ENCODE results near the gene CCDC102B.
"Not testable (repeated sequence)": the region's sequence is repeated elsewhere in the genome, so short reads cannot be mapped to it uniquely, and the experiment has no call there.

Gene CCDC102B

DNA sequence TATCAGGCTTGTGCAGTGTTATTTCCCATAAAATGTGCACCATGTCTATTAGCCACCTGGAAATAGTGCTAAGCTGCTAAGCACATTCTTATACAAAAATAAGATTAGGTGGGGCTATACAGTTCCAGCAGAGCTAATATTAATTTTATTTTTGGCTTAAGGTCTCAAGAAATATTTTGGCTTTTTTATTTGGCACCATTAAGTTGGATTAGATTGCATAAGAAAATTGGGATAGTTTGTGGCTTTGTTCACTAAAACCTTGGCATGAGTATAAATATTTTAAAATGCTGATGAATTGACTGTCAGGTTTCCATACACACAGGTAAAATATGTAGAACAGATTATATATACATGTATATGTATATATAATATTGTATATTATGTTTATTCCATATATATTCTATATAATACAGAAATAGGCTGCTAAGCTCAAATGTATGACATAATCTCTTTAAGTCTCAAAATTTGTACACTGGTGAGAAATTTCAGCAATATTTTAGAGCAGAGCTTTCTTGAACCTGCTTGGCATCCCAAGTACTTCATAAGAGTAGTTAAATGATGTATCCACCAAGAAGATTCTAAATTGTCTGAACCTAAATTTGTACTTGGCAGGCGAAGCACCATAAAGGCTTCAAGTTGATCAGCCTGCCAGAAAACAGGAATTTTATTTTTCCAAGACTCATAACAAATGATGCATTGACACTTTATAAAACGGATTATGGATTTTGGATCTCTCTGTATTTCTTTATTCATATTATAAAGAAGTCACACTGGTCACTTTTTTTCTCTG, 32.6 kb downstream of the CCDC102B start:
- no peak for DNase-seq

DNA sequence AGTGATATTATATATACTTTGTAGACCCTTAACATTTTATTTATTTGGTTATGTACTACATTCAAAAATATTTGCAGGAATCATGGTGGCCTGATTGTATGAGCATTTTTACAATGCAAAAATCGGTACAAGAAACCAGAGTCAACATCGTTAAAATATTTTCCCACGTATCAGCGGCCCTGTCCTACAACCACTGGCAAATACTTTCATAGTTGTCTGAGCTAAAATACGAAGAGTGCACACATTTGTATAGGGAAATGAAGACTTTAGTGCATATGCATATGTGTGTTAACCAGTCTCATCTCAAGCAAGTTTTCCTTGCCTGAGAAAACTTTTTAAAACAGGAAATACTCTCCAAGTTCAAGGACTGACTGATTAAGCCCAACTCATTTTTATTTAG, 35.9 kb downstream of the CCDC102B start:
- no peak for DNase-seq

DNA sequence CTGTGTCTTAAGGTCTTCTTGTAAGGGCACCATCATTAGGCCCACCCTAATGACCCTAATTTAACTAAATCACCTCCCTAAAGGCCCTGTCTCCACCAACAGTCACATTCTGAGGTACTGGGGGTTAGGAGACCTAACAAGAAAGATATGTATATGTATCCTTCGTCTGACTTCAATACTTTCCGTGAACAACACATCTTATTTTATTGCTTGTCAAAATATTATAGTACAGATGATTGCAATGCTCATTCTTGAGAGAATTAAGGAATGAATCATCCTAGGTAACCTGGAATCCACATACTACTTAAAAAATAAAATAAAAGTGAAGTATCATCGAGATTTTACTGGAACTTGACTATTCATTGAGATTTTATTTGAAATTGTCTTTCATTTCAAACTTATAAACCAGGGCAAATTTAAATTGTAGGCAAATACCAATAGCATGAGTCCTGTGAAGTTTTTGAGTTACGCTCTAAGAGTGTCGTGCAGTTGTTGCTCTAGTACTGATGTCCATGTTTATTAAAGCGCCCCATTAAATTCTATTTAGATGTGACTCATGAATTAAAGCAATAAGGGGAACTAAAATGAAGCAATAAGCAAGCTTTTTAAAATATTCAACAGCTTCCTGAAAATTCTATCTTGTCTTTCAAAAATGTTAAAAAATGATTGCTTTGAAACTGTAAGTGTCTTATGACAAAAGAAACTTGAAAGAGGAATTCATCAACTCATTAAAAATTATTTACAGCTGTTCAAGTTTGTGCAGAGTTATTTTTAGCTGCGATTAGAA, 40.0 kb downstream of the CCDC102B start:
- DNase-seq, result peak; percentile 76

DNA sequence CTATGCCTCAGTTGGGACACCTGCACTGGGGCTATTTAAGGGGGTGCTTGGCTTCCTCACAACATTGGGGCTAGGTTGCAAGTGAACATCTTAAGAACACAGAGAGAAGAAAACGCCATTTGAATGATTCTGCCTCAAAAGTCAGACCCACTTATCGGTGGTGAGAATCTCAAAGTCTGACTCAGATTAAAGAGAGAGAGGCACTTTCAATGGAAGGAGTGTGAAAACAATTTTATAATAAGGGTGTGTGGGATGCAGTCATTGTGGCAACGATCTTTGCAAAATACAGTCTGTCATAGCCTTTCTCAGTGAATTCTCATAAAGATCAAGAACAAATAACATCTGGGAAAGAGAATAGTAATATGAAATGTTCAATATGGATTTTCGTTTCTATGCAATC, 41.8 kb downstream of the CCDC102B start:
- peak; percentile 26 for DNase-seq

DNA sequence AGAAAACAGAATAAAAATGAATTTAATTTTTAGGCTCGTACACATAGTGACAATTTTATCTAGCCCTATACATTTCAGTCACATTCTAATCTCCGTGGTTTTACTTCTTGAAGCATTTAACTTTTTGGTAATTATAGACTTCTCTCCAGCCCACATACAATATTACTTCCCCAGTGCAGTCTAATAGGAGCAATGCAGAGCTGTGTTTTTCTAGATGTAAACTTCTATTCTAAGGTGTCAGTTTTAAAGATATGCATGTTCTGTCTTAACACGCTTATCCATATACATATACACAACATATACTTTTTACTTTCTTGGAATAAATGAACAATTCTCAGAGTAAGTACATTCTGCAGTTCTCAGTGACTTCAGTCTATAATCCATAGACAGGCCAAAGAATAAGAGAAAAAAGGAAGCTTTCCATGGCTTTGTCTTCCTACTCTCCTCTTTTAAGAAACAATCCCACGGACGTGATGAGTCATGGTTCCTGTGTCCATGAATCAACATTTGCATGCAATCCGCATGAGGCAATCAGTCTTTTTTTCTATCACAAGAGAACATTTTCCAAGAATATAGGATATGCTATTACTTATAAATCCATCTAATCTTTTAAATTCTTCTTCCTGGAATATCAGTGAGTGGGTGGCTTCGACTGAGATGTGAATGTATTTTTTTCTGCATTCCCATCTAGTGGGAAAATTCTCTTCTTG, 42.8 kb downstream of the CCDC102B start:
- DNase-seq, result peak; percentile 95

DNA sequence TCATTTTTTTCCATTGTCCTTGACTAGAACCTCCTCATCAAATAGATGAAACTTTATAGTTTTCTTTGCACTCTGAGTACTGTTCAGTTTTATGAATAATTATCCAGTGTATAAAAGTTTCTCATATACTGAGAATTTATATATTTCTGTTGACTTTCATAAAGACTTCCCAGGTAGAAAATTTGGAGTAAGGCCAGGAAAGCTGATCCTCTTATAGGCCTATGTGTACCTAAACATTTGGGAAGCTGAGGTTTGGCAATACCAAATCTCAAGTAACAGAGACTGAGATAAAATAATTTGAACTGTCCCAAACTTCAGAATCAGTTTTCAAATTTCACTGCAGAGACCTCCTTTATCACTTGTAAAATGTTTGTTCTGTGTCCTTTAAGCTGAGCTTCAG, 43.4 kb downstream of the CCDC102B start:
- peak; percentile 4 for DNase-seq

DNA sequence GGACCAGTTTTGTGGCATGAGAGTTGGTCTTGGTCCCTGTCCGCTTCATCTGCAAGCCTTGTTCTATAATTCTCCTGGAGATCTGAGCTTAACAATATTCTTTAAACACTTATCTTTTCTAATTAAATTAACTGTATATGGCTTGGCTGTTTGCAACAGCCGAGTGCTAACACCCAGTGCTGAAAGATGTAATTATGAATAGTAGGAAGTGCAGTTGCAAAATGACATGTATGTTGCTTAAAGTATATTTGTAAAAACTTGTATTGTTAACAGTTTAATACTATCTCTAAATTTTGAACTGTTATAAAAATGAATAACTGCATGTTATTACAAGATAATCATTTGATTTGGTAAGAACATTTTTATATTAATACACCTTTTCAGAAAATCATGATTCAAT, 45.1 kb downstream of the CCDC102B start:
- peak; percentile 44 for DNase-seq

DNA sequence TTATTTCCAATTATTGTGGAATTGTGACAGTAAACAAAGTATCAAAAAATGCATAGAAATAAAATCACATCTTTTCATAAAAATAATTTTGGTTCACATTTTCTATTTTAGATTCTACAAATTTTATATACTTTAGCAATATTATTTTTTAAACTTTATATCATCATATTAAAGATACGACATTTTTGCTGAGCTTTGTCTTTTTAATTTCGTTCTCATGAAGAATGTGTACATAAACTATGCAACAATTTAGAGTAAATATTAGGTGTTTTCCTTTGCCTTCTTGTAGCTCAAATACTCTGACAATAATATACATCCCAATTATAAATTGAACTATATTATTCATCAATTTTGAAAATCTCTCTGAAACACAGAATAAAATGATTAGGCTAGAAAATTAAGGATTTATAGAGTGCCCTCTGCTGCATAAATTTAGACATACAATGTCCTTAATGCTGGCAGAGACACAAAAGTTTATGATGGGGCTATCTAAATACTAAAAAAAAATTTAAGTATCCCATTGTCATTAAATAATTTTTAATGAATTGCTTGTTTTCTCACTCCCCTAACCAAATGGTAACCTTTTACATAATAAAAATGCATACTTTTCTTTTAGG, 45.7 kb downstream of the CCDC102B start:
- DNase-seq, result peak; percentile 16

DNA sequence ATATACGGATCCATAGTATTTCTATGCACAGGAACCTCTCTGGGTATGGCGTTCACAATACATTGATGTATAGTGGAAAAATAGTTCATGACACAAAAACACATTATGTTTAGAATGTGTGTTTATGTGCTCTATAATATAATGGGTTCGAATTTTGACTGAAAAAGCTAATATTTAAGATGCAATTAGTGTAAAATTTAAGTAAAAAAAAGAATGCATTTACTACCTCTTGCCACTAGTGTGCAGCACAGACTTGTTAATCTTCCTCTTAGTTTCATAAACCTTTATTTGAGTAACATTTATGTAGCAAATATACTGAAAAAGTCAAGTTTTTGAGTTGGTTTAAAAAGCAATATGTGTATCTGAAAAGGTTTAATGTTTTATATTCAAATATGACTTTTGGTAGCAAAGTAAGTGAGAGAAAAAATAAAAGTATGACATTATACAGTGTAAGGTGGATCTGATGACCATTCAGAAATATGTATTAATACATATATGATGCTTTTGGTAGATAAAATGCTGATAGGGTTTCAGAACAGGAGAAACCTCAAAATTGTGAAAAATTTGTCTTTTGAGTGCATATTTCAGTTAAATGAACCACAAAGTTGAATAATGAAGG, 49.4 kb downstream of the CCDC102B start:
- DNase-seq, result peak; percentile 53

DNA sequence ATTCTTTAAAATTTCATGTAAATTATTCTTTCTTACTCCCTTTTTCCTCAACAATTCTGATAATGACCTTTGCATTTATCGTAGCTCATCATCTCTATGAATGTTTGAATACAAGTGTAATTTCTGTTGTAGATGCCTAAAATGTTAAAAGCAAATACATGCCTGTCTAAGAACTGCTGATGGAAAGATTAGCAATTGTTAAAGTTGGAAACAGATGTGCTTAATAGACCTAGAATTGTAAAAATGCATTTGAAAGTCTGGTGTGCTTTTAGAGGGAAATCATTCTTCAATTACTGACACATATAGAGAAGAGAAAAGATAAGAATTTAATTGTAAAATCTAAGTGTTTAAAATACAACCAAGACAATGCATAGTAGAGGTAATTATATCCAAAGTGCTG, 50.4 kb downstream of the CCDC102B start:
- no peak for DNase-seq

DNA sequence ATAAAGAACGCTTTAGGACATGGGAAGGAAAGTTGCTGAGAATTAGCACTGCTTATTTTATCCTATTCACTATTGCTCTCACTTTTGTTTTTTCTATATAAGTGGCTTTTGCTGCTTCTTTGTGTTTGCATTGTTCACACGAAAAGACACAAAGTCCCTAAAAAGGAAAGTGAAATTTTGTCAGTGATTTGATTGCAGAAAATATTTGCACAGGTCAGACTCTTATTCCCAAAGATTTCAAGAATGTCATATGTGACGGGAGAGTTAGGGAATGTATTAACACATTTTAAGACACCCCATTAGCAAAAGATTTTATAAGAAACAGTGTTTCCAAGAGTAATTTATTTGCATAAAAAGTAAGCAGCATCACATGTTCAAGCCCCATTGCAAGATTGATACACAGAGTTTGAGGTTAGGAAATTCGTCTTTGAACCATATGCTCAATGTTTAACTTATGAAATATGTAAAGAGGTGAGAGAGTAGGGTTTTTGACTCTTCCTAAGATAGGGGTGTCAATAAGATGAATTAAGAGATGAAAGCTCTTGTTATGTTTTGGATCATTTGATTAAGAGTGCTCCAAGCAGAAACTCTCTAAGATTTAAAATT, 57.0 kb downstream of the CCDC102B start:
- DNase-seq, result peak; percentile 20

DNA sequence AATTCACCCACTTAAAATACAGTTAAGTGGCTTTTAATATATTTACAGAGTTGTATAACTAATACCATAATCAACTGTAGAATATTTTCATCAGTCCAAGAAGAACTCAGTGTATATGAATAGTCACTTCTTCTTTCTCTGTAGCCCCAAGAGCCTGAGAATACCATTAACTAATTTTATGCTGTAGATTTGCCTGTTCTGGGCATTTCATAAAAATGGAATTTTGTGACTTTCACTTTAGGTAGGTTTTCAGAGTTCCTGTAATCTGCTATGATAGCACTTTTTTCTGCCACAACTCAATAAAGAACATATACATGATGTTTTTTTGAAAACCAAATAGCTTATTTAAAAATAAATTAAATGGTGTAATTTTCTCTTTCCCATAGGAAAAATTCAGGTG, 57.6 kb downstream of the CCDC102B start:
- DNase-seq, result peak; percentile 84

DNA sequence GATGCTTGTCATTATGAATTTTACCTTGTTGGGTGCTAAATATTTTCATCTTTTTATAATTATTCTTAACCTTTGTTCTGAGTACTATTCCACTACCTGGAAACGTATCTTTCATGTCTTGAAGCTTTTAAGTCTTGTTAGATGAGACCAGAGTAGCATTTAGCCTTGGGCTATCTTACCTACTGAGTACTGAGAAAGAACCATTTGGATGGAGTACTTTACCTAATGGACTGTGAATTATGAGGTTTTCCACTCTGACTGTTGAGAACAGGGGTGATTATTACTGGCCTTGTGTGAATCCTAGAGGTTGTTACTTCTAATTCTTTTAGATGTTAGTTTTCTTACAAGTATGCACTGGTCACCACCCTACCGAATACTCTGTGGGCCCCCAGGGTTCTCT, 63.5 kb downstream of the CCDC102B start:
- no peak for DNase-seq

DNA sequence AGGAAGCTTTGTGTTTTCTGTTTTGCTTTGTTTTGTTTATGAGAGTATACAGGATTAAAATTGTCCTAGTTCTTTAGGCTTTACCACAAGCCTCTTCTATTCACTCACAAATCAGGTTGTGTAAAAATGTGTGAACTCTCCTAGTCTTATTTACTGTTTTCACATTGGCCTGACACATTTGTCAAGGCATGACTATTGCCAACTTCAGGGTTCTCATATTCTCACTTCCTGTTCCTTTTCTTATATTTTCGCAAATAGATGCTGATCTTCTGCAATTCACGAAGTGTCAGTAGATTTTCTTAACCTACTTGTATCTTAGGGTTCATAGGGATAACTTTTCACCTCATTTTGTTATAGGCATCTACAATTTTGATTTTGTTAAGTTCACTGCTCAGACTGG, 67.1 kb downstream of the CCDC102B start:
- DNase-seq, result peak; percentile 79

DNA sequence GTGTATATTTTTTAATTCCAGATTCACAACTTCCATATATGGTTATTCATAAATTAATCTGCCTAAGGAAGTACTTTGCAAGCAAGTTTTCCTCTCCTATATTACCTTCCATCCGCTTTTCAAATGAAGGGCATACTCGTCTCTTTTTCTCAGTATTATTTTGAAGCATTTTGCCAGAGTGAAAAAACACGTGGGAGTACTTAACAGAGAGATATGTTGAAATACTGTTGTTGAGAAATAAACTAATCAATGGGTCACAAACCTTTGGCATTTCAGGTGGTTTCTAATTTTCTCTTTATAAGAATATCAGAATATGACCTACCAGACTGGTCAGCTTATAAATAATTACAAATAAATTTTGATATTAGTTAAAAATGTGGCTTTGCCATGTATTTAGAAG, 67.6 kb downstream of the CCDC102B start:
- DNase-seq, result no peak

DNA sequence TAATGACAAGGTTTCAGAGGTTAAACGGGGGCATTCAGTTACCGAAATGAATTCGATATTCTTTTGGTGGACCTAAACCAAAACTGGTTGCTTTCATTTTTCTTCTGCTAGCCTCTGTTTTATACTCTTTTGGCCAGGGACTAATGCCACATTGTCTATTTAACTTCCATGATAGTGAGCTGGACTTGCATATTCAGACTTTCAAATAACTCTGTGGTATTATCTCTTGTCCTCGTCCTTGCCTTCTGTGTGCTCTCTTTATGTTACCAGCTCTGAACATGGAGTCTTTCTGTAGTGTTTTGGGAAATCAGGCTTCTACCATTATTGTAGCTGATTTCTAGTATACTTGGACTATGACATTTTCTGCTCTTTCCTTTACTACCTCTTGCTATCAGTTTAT, 75.1 kb downstream of the CCDC102B start:
- DNase-seq, result no peak

DNA sequence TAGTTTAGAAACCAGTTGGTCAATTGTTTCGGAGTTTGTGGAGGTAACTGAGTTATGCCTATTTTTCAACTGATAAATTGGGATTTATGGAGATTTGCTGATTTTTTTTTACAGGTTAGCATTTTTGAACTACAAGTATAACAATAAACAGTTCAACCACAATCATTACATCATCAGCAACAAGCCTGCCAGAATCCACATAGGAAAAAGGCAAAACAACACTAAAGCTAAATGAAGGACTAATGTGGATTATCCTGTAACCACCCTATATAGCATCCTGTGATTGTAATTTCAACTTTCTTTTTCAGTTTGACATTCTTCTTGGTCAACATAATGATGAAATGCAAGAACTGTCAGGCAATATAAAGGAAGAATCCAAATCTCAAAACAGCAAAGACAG, 76.5 kb downstream of the CCDC102B start:
- DNase-seq, result no peak

DNA sequence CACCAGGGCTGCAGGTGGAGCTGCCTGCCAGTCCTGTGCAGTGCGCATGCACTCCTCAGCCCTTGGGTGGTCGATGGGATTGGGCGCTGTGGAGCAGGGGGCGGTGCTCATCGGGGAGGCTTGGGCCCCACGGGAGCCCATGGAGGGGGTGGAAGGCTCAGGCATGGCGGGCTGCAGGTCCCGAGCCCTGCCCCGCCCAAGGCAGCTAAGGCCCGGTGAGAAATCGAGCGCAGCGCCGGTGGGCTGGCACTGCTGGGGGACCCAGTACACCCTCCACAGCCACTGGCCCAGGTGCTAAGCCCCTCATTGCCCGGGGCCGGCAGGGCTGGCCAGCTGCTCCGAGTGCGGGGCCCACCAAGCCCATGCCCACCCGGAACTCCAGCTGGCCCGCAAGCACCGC, 82.1 kb downstream of the CCDC102B start:
- DNase-seq, result not testable (repeated sequence)

DNA sequence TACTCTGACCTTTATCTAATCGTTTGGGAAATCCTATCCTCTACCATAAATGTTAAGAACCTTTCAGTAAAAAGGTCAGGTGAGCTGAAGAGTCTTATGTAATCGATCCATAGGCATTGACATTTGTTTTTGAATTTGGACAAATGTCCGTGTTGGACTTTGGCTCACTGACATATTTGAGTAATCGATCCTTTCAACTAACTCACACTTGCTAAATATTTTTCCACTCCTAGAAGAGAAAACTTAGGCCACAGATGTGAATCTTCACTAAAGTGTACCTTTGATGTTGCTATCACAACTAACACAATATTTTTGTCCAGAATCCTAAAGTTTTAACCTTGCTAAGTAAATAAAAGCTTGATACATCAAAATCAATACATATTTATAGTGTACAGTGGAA, 89.5 kb downstream of the CCDC102B start:
- DNase-seq, result no peak

DNA sequence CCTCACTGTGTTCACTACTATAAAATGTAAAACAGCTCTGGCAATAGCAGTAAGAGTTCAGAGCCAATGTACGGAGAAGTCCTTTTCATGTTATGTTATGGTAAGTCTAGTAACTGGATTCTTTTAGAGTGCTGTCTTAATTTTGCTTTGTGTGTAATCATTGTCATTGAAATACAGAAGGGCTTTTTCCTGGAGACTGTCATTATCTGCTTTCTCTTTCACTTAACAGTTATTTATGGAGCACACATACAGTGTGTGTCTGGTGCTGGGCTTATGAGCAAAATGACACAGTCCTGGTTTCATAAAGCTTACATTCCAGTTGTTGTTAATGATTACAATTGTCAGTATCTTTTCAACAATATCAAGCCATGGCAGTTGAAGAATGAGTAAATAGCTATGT, 95.5 kb downstream of the CCDC102B start:
- DNase-seq, result no peak

DNA sequence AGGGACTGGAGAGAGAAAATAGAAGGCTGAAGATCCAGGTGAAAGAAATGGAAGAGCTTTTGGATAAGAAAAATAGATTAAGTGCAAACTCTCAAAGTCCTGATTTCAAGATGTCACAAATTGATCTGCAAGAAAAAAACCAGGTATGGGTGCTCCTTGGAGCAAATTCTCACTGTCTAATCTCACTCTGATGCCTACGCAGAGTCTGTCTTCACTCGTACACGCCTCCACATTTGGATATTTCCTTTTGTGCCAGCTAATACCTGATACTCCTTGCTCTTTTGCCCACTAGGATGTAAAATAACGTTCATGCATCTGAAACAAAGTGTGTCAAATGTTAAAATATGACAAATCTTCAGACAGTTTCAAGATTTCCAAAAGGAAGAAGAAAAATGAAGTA, 99.4 kb downstream of the CCDC102B start:
- no peak for DNase-seq

DNA sequence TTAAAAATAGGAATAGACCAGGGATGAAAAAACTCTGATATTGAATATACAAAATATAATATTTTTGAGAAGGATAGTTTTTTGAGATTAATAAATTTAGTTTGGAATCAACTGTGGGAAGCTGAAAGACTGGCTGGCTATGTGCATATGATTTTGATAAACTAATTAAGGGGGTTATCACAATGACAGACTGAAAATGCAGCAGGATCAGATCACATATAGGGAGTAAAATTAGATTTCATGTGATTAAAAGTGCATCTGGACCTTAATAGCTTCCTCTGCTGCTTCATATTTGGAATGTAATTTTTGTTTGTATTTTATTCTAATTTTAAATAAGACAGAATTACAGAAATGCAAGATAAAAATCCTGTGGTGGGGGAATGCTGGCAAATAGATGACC, 111.7 kb downstream of the CCDC102B start:
- DNase-seq, result no peak
